ENCODE data around the gene CCNQ.

CCNQ gene

DNA sequence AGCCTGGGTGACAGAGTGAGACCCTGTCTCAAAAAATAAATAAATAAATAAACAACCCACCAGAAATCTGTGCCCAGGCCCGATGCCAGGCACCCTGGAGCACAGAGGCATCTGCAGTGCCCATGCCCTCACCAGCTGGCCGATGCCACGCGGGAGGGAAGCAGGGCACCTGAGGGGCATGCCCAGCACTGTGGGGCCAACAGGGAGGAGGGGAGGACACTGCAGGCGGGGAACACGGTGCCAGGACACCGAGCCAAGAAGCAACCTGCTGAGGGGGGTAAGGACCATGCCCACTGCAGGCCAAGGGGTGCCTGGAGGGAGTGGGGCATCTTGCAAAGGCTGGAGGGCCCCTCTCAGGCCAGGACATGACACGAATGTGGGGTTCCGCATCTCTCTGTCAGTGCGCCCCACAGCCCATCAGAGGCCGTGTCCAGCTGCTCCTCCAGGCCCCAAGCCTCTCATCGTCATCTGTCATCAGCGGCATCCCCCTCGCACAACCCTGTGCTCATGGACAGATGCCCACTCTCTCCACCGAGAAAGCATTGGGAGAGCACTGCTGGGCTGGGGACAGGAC is 34.8 kb upstream of the CCNQ start:
- Histone ChIP-seq H3K9me2 (replicated peaks; ENCODE audit: insufficient read depth, low read length) (no peaks in the 10 kb centered on the region), H3K4me2 (ENCODE audit: low read depth, low read length) (no peak overlapping the region), H3K9ac (ENCODE audit: low read length) (no peak overlapping the region), H3K27ac (ENCODE audit: low read length) (no peak overlapping the region), H3K4me1 (ENCODE audit: low read length) (no peaks in the 10 kb centered on the region), H3K4me3 (ENCODE audit: low read length) (no peak overlapping the region), H3F3A (ENCODE audit: insufficient read depth, low read length) (no peaks in the 10 kb centered on the region), H3K36me3 (replicated peaks; ENCODE audit: insufficient read depth, low read length) (no peaks in the 10 kb centered on the region), H2AFZ (ENCODE audit: low read length) (no peak overlapping the region), H4K20me1 (ENCODE audit: insufficient read depth, low read length) (no peaks in the 10 kb centered on the region), H3K9me3 (replicated peaks; ENCODE audit: insufficient read depth, low read length) (no peaks in the 10 kb centered on the region), H3K27me3 (replicated peaks; ENCODE audit: insufficient read depth, low read length) (peaks cover 69% of the 10 kb centered on the region), H3K79me2 (ENCODE audit: low read length) (no peaks in the 10 kb centered on the region)
- DNase-seq, result no peak
- TF ChIP-seq EZH2 (optimal IDR thresholded peaks at IDR 0.05; ENCODE audit: low read depth, low read length) (no peak), EZH2phosphoT487 (IDR thresholded peaks at IDR 0.05; ENCODE audit: low read length) (no peak)
- TF ChIP-seq, protein P1, sequence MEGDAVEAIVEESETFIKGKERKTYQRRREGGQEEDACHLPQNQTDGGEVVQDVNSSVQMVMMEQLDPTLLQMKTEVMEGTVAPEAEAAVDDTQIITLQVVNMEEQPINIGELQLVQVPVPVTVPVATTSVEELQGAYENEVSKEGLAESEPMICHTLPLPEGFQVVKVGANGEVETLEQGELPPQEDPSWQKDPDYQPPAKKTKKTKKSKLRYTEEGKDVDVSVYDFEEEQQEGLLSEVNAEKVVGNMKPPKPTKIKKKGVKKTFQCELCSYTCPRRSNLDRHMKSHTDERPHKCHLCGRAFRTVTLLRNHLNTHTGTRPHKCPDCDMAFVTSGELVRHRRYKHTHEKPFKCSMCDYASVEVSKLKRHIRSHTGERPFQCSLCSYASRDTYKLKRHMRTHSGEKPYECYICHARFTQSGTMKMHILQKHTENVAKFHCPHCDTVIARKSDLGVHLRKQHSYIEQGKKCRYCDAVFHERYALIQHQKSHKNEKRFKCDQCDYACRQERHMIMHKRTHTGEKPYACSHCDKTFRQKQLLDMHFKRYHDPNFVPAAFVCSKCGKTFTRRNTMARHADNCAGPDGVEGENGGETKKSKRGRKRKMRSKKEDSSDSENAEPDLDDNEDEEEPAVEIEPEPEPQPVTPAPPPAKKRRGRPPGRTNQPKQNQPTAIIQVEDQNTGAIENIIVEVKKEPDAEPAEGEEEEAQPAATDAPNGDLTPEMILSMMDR (IDR thresholded peaks at IDR 0.05; ENCODE audit: low read length), result no peak

DNA sequence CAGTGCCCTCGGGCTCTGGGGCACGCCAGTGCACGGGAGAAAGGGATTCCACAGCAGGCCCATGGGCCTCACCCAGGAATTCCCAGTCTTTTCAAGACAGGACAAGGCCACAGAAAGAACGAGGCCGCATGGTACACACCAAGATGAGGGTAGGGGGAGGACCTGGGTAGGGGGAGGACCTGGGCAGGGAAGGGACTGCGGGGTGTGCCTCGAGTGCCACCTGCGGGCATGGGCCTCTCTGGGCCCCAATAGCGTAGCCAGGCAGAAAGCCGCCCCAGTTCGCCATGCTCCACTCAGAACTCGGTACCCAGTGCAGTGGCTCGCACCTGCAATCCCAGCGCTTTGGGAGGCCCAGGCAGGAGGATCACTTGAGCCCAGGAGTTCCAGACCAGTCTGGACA is 34.1 kb upstream of the CCNQ start:
- no peaks in the 10 kb centered on the region for H3K9me2 ChIP-seq (replicated peaks; ENCODE audit: insufficient read depth, low read length)
- DNase-seq, result no peak
- H3K9me3 ChIP-seq (replicated peaks; ENCODE audit: insufficient read depth, low read length), result no peaks in the 10 kb centered on the region
- H3F3A ChIP-seq (ENCODE audit: insufficient read depth, low read length), result no peaks in the 10 kb centered on the region
- no peak overlapping the region for H2AFZ ChIP-seq (ENCODE audit: low read length)
- no peak overlapping the region for H3K4me3 ChIP-seq (ENCODE audit: low read length)
- peaks cover 66% of the 10 kb centered on the region for H3K27me3 ChIP-seq (replicated peaks; ENCODE audit: insufficient read depth, low read length)
- no peaks in the 10 kb centered on the region for H3K4me1 ChIP-seq (ENCODE audit: low read length)
- no peaks in the 10 kb centered on the region for H3K79me2 ChIP-seq (ENCODE audit: low read length)
- H3K9ac ChIP-seq (ENCODE audit: low read length), result no peak overlapping the region
- no peak overlapping the region for H3K27ac ChIP-seq (ENCODE audit: low read length)
- TF ChIP-seq EZH2 (optimal IDR thresholded peaks at IDR 0.05; ENCODE audit: low read depth, low read length) (no peak), EZH2phosphoT487 (IDR thresholded peaks at IDR 0.05; ENCODE audit: low read length) (no peak)
- TF ChIP-seq, protein P1 (IDR thresholded peaks at IDR 0.05; ENCODE audit: low read length), result no peak
- no peak overlapping the region for H3K4me2 ChIP-seq (ENCODE audit: low read depth, low read length)
- no peaks in the 10 kb centered on the region for H4K20me1 ChIP-seq (ENCODE audit: insufficient read depth, low read length)
- H3K36me3 ChIP-seq (replicated peaks; ENCODE audit: insufficient read depth, low read length), result no peaks in the 10 kb centered on the region

- H3F3A ChIP-seq (ENCODE audit: insufficient read depth, low read length), result no peaks in the 10 kb centered on the region
- no peak overlapping the region for H3K4me3 ChIP-seq (ENCODE audit: low read length)
- H3K9ac ChIP-seq (ENCODE audit: low read length), result no peak overlapping the region
- no peaks in the 10 kb centered on the region for H4K20me1 ChIP-seq (ENCODE audit: insufficient read depth, low read length)
- H3K4me2 ChIP-seq (ENCODE audit: low read depth, low read length), result no peak overlapping the region
- no peak overlapping the region for H3K27ac ChIP-seq (ENCODE audit: low read length)
- TF ChIP-seq EZH2 (optimal IDR thresholded peaks at IDR 0.05; ENCODE audit: low read depth, low read length) (no peak), EZH2phosphoT487 (IDR thresholded peaks at IDR 0.05; ENCODE audit: low read length) (no peak)
- TF ChIP-seq, protein P1 (IDR thresholded peaks at IDR 0.05; ENCODE audit: low read length), result no peak
- H2AFZ ChIP-seq (ENCODE audit: low read length), result no peak overlapping the region
- H3K9me2 ChIP-seq (replicated peaks; ENCODE audit: insufficient read depth, low read length), result no peaks in the 10 kb centered on the region
- no peaks in the 10 kb centered on the region for H3K9me3 ChIP-seq (replicated peaks; ENCODE audit: insufficient read depth, low read length)
- no peaks in the 10 kb centered on the region for H3K4me1 ChIP-seq (ENCODE audit: low read length)
- H3K79me2 ChIP-seq (ENCODE audit: low read length), result no peaks in the 10 kb centered on the region
- no peak for DNase-seq
- H3K36me3 ChIP-seq (replicated peaks; ENCODE audit: insufficient read depth, low read length), result no peaks in the 10 kb centered on the region
- peaks cover 64% of the 10 kb centered on the region for H3K27me3 ChIP-seq (replicated peaks; ENCODE audit: insufficient read depth, low read length)
These were observed 33.6 kb upstream of the CCNQ start for GRCh38 chrX:153632595-153632946.

All from MM.1S (cell line).